HG03095 (cell line): ENCODE measurements around the gene CDK6.

Source experiments
- ATAC-seq: cut with Tn5 transposase; IDR thresholded peaks from one replicate; pipeline ENCODE4 v1.9.1; 2021; ENCODE audit warnings: moderate library complexity; ENCODE audit not compliant: unreplicated experiment

The CDK6 gene

GRCh38 chr7:92685136-92686042 is 151.0 kb downstream of the CDK6 start:
- ATAC-seq, result no peak

GRCh38 chr7:92684274-92684673 is 152.1 kb downstream of the CDK6 start:
- no peak for ATAC-seq

GRCh38 chr7:92682903-92683539 is 153.4 kb downstream of the CDK6 start:
- ATAC-seq, result no peak

- no peak for ATAC-seq
Observed at GRCh38 chr7:92682330-92682729, 154.0 kb downstream of the CDK6 start.

GRCh38 chr7:92681633-92682032 is 154.7 kb downstream of the CDK6 start:
- no peak for ATAC-seq

- no peak for ATAC-seq
Observed at GRCh38 chr7:92680442-92680841, 155.9 kb downstream of the CDK6 start.

- no peak for ATAC-seq
Observed at GRCh38 chr7:92678291-92678920, 158.0 kb downstream of the CDK6 start.

- ATAC-seq, result peak; percentile 69
Observed at GRCh38 chr7:92674379-92674778, 162.0 kb downstream of the CDK6 start.

- ATAC-seq, result no peak
Observed at GRCh38 chr7:92671505-92672169, 164.7 kb downstream of the CDK6 start.

GRCh38 chr7:92670204-92670851 is 166.0 kb downstream of the CDK6 start:
- ATAC-seq, result no peak

GRCh38 chr7:92669616-92670165 is 166.7 kb downstream of the CDK6 start:
- ATAC-seq, result no peak

- no peak for ATAC-seq
Observed at GRCh38 chr7:92668564-92668963, 167.8 kb downstream of the CDK6 start.

GRCh38 chr7:92667816-92668535 is 168.4 kb downstream of the CDK6 start:
- no peak for ATAC-seq

- no peak for ATAC-seq
Observed at GRCh38 chr7:92665926-92666325, 170.4 kb downstream of the CDK6 start.

- no peak for ATAC-seq
Observed at GRCh38 chr7:92661651-92662050, 174.7 kb downstream of the CDK6 start.

GRCh38 chr7:92658671-92659070 is 177.7 kb downstream of the CDK6 start:
- no peak for ATAC-seq

GRCh38 chr7:92657391-92657790 is 179.0 kb downstream of the CDK6 start:
- no peak for ATAC-seq

GRCh38 chr7:92656121-92656520 is 180.3 kb downstream of the CDK6 start:
- ATAC-seq, result no peak

GRCh38 chr7:92655346-92655884 is 181.0 kb downstream of the CDK6 start:
- ATAC-seq, result no peak

GRCh38 chr7:92653136-92653535 is 183.2 kb downstream of the CDK6 start:
- ATAC-seq, result no peak
